Trophoblast cell (in vitro differentiated cells and primary cell): Measurements from ENCODE around the gene KIF14.

Experiments
- DNase-seq, 2 donors: peaks; one replicate each; pipeline ENCODE4 v3.0.0-alpha.2; 2016
- H2AFZ ChIP-seq: 2 replicates; pipeline ENCODE4 v1.6.1; 2013; ENCODE audit warnings: low read length, moderate library complexity, mild to moderate bottlenecking; ENCODE audit not compliant: insufficient read depth, poor library complexity
- H2AK5ac ChIP-seq: 2 replicates; pipeline ENCODE4 v1.6.1; 2013; ENCODE audit warnings: mild to moderate bottlenecking, low read length
- H2BK120ac ChIP-seq: 2 replicates; pipeline ENCODE4 v1.6.1; 2013; ENCODE audit warnings: low read length, mild to moderate bottlenecking, moderate library complexity; ENCODE audit not compliant: insufficient read depth, poor library complexity
- H2BK12ac ChIP-seq: 2 replicates; pipeline ENCODE4 v1.6.1; 2013; ENCODE audit warnings: mild to moderate bottlenecking, low read length, moderate library complexity
- H2BK5ac ChIP-seq: 2 replicates; pipeline ENCODE4 v1.6.1; 2013; ENCODE audit warnings: low read length, low read depth, moderate library complexity, mild to moderate bottlenecking; ENCODE audit not compliant: poor library complexity
- H3K14ac ChIP-seq: 2 replicates; pipeline ENCODE4 v1.6.1; 2013; ENCODE audit warnings: mild to moderate bottlenecking, low read length
- H3K18ac ChIP-seq: 2 replicates; pipeline ENCODE4 v1.6.1; 2013; ENCODE audit warnings: mild to moderate bottlenecking, low read length
- H3K23ac ChIP-seq: 2 replicates; pipeline ENCODE4 v1.6.1; 2013; ENCODE audit warnings: low read length
- H3K27ac ChIP-seq: 2 replicates; pipeline ENCODE4 v1.5.1; 2013; ENCODE audit warnings: low read depth, mild to moderate bottlenecking, inconsistent platforms, low read length, moderate library complexity
- H3K27me3 ChIP-seq: 2 replicates; pipeline ENCODE4 v1.6.1; 2013; ENCODE audit warnings: inconsistent platforms, mild to moderate bottlenecking, low read length, moderate library complexity; ENCODE audit not compliant: insufficient read depth
- H3K36me3 ChIP-seq, 2 experiments: 1 replicate in 1 of 2; 2 replicates in 1 of 2; pipeline ENCODE4 v1.6.1; 2013; ENCODE audit warnings: low read length in 2 of 2, mild to moderate bottlenecking in 2 of 2, moderate library complexity in 1 of 2; ENCODE audit not compliant: insufficient read depth in 2 of 2, control insufficient read depth in 1 of 2
- H3K4ac ChIP-seq: 2 replicates; pipeline ENCODE4 v1.6.1; 2013; ENCODE audit warnings: low read depth, mild to moderate bottlenecking, low read length, moderate library complexity
- H3K4me1 ChIP-seq, 2 experiments: 1 replicate in 1 of 2; 2 replicates in 1 of 2; pipeline ENCODE4 v1.6.1; 2013; ENCODE audit warnings: low read length in 2 of 2, mild to moderate bottlenecking in 2 of 2, moderate library complexity in 1 of 2; ENCODE audit not compliant: insufficient read depth in 2 of 2, control insufficient read depth in 1 of 2
- H3K4me2 ChIP-seq: 2 replicates; pipeline ENCODE4 v1.6.1; 2013; ENCODE audit warnings: inconsistent platforms, mild to moderate bottlenecking, low read length, moderate library complexity
- H3K4me3 ChIP-seq: 2 replicates; pipeline ENCODE4 v1.5.1; 2013; ENCODE audit warnings: mild to moderate bottlenecking, low read depth, low read length, inconsistent platforms
- H3K79me1 ChIP-seq: one replicate; pipeline ENCODE4 v1.6.1; 2013; ENCODE audit warnings: low read length
- H3K79me2 ChIP-seq: 2 replicates; pipeline ENCODE4 v1.6.1; 2013; ENCODE audit warnings: low read length, mild to moderate bottlenecking; ENCODE audit not compliant: control insufficient read depth, insufficient read depth, poor library complexity
- H3K9ac ChIP-seq: 2 replicates; pipeline ENCODE4 v1.6.1; 2013; ENCODE audit warnings: mild to moderate bottlenecking, low read length
- H3K9me3 ChIP-seq: 2 replicates; pipeline ENCODE4 v1.6.1; 2013; ENCODE audit warnings: low read depth, mild to moderate bottlenecking, control low read depth, inconsistent platforms, low read length; ENCODE audit not compliant: insufficient read depth
- H4K12ac ChIP-seq: 2 replicates; pipeline ENCODE4 v1.6.1; 2013; ENCODE audit warnings: low read depth, mild to moderate bottlenecking, low read length, moderate library complexity
- H4K8ac ChIP-seq: 2 replicates; pipeline ENCODE4 v1.6.1; 2013; ENCODE audit warnings: low read depth, mild to moderate bottlenecking, low read length, moderate library complexity
- H4K91ac ChIP-seq: one replicate; pipeline ENCODE4 v1.6.1; 2013; ENCODE audit warnings: low read depth, mild to moderate bottlenecking, low read length, moderate library complexity
- WGBS: extraction: QIAGEN DNeasy Blood & Tissue Kit; methylation state at CpG from one replicate; pipeline ENCODE4 v1.1.7; 2013; ENCODE audit warnings: missing lambda C conversion rate; ENCODE audit not compliant: insufficient read length, insufficient coverage; ENCODE audit errors: extremely low coverage; 5-methylcytosine and 5-hydroxymethylcytosine counted together

The KIF14 gene

DNA sequence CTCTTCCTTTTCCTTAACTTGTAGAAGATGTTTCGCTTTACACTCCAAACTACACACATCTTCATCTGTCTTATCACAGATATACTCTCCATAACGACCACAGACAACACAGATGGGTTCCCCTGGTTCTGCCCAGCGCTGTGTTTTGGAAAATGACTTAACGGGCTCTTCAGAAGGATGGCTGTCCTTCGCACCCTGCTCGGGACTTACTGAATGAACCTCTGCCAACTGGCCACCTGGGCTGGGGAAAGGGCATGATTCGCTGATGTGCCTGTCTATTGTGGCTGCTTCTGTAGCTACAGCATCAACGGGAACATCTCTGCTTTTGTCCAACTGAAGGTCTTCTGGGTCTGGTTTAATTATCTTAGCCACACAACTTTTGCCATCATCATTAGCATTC is 45.8 kb upstream of the KIF14 start:
- peaks cover 9% of the 10 kb centered on the region for H3K79me2 ChIP-seq
- H3K27me3 ChIP-seq: no peaks in the 10 kb centered on the region
- peaks cover 9% of the 10 kb centered on the region for H3K79me1 ChIP-seq
- H3K9me3 ChIP-seq: no peaks in the 10 kb centered on the region
- no peak overlapping the region for H3K23ac ChIP-seq
- no peak overlapping the region for H3K4me2 ChIP-seq
- H4K12ac ChIP-seq: peak overlapping the region; percentile 51
- H3K36me3 ChIP-seq: peaks cover 12 to 15% of the 10 kb centered on the region in 2 experiments
- no peak overlapping the region for H3K14ac ChIP-seq
- no peak overlapping the region for H2AFZ ChIP-seq
- peak overlapping the region; percentile 8 for H3K18ac ChIP-seq
- H4K8ac ChIP-seq: no peak overlapping the region
- no peak overlapping the region for H2BK12ac ChIP-seq
- H4K91ac ChIP-seq: no peak overlapping the region
- no peak overlapping the region for H3K4me3 ChIP-seq
- no peak overlapping the region for H2BK120ac ChIP-seq
- no peak overlapping the region for H3K27ac ChIP-seq
- no peak overlapping the region for H3K9ac ChIP-seq
- no peaks in the 10 kb centered on the region for H3K4me1 ChIP-seq
- H2BK5ac ChIP-seq: no peak overlapping the region
- no peak for DNase-seq
- peak overlapping the region; percentile 5 for H2AK5ac ChIP-seq
- no CpG with 5 or more reads among the region's 8 CpGs for WGBS
- H3K4ac ChIP-seq: peak overlapping the region; percentile 27

DNA sequence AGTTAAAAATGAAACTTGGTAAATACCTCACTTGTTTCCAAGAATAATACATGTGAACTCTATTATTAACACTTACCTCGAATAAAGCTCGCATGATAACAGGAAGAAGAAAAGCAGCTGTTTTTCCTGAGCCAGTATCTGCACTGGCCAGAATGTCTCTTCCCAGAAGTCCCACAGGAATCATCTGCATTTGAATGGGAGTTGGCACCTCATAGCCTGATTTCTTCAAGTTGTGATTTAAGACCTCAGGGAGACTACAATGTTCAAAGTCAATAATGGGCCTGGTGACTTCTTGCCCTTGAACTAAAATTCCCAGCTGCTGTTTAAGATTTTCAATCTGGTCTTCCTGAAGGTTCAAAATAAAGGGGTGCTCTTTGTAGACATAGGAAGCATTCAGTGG is 45.3 kb upstream of the KIF14 start:
- Histone ChIP-seq H2BK120ac (no peak overlapping the region), H4K8ac (no peak overlapping the region), H3K4me3 (no peak overlapping the region), H3K9me3 (no peaks in the 10 kb centered on the region), H2AK5ac (no peak overlapping the region), H4K91ac (no peak overlapping the region), H3K9ac (no peak overlapping the region), H3K4ac (no peak overlapping the region), H3K23ac (no peak overlapping the region), H3K4me2 (no peak overlapping the region), H2BK12ac (no peak overlapping the region), H3K79me2 (peaks cover 9% of the 10 kb centered on the region), H2AFZ (no peak overlapping the region), H2BK5ac (no peak overlapping the region), H3K36me3 (peaks cover 12 to 15% of the 10 kb centered on the region in 2 experiments), H3K4me1 (no peaks in the 10 kb centered on the region), H4K12ac (no peak overlapping the region), H3K14ac (no peak overlapping the region), H3K27me3 (no peaks in the 10 kb centered on the region), H3K79me1 (peaks cover 9% of the 10 kb centered on the region), H3K27ac (no peak overlapping the region), H3K18ac (no peak overlapping the region)
- WGBS: no CpG with 5 or more reads among the region's 2 CpGs
- no peak for DNase-seq

DNA sequence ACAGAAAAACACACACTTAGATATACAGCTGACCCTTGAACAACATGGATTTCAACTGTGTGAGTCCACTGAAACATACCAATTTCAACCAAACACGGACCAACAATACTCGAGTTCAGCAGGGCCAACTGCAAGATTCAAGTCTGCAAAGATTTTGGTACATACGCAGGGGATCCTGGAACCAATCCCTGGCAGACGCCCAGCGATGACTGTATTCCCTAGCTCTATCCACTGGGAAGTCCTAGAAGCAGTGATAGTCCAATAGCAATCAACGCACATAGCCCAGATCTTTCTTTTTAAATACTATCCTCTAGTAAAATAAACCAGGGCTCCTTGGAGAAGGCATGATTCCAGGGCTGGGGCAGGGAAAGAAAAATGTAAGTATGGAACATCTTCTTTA is 40.2 kb upstream of the KIF14 start:
- Histone ChIP-seq H2BK5ac (no peak overlapping the region), H2AK5ac (no peak overlapping the region), H2BK120ac (no peak overlapping the region), H3K79me1 (peaks cover 6% of the 10 kb centered on the region), H3K9me3 (peaks cover 2% of the 10 kb centered on the region), H3K4me1 (peaks cover 3 to 9% of the 10 kb centered on the region in 2 experiments), H4K8ac (no peak overlapping the region), H3K27ac (no peak overlapping the region), H3K18ac (no peak overlapping the region), H3K27me3 (no peaks in the 10 kb centered on the region), H2BK12ac (peak overlapping the region; percentile 50), H3K79me2 (peaks cover 2% of the 10 kb centered on the region), H2AFZ (no peak overlapping the region), H3K36me3 (peaks cover 14 to 19% of the 10 kb centered on the region in 2 experiments), H3K23ac (no peak overlapping the region), H3K4me3 (no peak overlapping the region), H3K9ac (peak overlapping the region; percentile 69), H3K4me2 (no peak overlapping the region), H3K4ac (no peak overlapping the region), H3K14ac (no peak overlapping the region), H4K12ac (no peak overlapping the region), H4K91ac (no peak overlapping the region)
- WGBS: no CpG with 5 or more reads among the region's 6 CpGs
- no peak for DNase-seq

DNA sequence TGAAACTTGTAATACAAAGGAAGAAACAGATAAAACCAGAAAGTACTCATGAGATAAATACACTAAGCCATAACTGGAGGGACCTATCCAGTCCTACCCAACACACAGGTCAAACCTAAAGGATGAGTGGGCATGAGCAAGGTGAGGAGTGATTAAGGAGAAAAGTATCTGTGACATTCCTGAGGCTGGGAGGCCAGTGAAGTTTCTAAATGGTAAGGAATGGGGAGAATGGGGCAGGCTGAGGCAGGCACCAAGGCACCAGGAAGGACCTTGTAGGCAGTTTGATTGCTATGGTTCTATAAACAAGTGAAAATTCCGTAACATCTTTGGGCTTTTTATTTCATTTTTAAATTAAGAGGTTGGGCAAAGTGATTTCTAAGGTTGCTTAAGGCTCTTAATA is 38.7 kb upstream of the KIF14 start:
- H3K4me1 ChIP-seq: peaks cover 10 to 17% of the 10 kb centered on the region in 2 experiments
- H3K79me1 ChIP-seq: peaks cover 11% of the 10 kb centered on the region
- WGBS: no CpG with 5 or more reads among the region's 1 CpG
- H2AK5ac ChIP-seq: no peak overlapping the region
- no peak overlapping the region for H3K4me2 ChIP-seq
- no peak overlapping the region for H2AFZ ChIP-seq
- DNase-seq: peak; percentile 77 to 89
- no peak overlapping the region for H2BK12ac ChIP-seq
- peaks cover 12 to 14% of the 10 kb centered on the region in 2 experiments for H3K36me3 ChIP-seq
- H3K79me2 ChIP-seq: peaks cover 2% of the 10 kb centered on the region
- no peak overlapping the region for H3K4ac ChIP-seq
- H3K18ac ChIP-seq: no peak overlapping the region
- peaks cover 2% of the 10 kb centered on the region for H3K9me3 ChIP-seq
- no peak overlapping the region for H3K4me3 ChIP-seq
- H3K27ac ChIP-seq: peak overlapping the region; percentile 86
- no peak overlapping the region for H3K23ac ChIP-seq
- H3K14ac ChIP-seq: no peak overlapping the region
- H2BK5ac ChIP-seq: no peak overlapping the region
- H4K8ac ChIP-seq: no peak overlapping the region
- H2BK120ac ChIP-seq: no peak overlapping the region
- no peak overlapping the region for H4K91ac ChIP-seq
- H3K27me3 ChIP-seq: no peaks in the 10 kb centered on the region
- no peak overlapping the region for H3K9ac ChIP-seq
- no peak overlapping the region for H4K12ac ChIP-seq
